Chondrocyte (in vitro differentiated cells): ENCODE results near the gene NRBF2. TPM values are rescaled to one million over a fixed set of nuclear protein-coding genes. Genes with fewer than 3 reads are reported as not detected.

Experiments used
- DNase-seq: peaks from one replicate; pipeline ENCODE4 v3.0.0; 2021; ENCODE audit warnings: mixed read lengths, low spot score
- H3K27ac Mint-ChIP-seq: one replicate; pipeline ENCODE4 v1.8.0; 2021; ENCODE audit warnings: mild to moderate bottlenecking, moderate library complexity, mixed read lengths; ENCODE audit not compliant: unreplicated experiment
- H3K27me3 Mint-ChIP-seq: 2 replicates; pipeline ENCODE4 v1.8.0; 2021; ENCODE audit warnings: low read depth, mixed read lengths
- H3K36me3 Mint-ChIP-seq: 2 replicates; pipeline ENCODE4 v1.8.0; 2021; ENCODE audit warnings: low read depth, mixed read lengths
- H3K4me1 Mint-ChIP-seq: 2 replicates; pipeline ENCODE4 v1.8.0; 2021; ENCODE audit warnings: low read depth, mild to moderate bottlenecking, mixed read lengths
- H3K4me3 Mint-ChIP-seq: one replicate; pipeline ENCODE4 v1.8.0; 2021; ENCODE audit warnings: mild to moderate bottlenecking, moderate library complexity, mixed read lengths; ENCODE audit not compliant: unreplicated experiment
- H3K9me3 Mint-ChIP-seq: 2 replicates; pipeline ENCODE4 v1.8.0; 2021; ENCODE audit warnings: low read depth, mixed read lengths
- total RNA-seq: library from RNA; stranded (reverse); gene quantifications from 3 replicates; pipeline ENCODE4 v1.2.1, GENCODE V29; 2021
- TF ChIP-seq, protein P1 (sequence below): fragments of 200-600 bp; sonication (generic); IDR thresholded peaks from 2 replicates; pipeline ENCODE4 v1.5.0; 2021; ENCODE audit warnings: antibody characterized with exemption, mild to moderate bottlenecking, moderate library complexity

NRBF2 gene
- total RNA-seq, 1 donor from 2014 or later = 44.1 TPM

DNA sequence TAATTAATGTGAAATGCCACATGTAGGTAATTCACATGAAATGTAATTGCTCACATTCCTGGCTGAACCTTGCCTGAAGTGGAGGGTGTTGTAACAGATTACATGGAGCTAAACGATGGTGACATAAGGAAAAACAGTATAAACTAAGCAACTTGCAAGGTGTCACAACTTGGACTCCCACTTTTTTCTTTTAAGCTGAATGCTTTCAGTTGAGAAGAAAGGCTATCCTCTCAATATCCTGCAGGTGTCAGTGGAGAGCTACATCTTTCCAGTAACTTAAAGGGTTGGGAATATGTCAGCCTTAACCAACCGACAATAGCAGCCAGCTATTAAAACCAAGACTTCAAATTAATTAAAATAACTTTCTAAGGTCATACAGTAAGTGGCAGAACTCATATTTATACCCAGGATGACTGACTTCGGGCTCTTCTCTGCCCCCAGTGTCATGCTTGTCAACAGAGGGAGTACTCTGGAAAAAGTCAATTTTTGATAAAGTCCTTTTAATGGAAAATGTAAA, 33.7 kb downstream of the NRBF2 start:
- H3K27ac Mint-ChIP-seq = no peak overlapping the region
- H3K4me1 Mint-ChIP-seq = peaks cover 18% of the 10 kb centered on the region
- H3K36me3 Mint-ChIP-seq = peaks cover 24% of the 10 kb centered on the region
- no peak for DNase-seq
- H3K4me3 Mint-ChIP-seq = no peak overlapping the region
- no peaks in the 10 kb centered on the region for H3K9me3 Mint-ChIP-seq
- TF ChIP-seq, protein P1, sequence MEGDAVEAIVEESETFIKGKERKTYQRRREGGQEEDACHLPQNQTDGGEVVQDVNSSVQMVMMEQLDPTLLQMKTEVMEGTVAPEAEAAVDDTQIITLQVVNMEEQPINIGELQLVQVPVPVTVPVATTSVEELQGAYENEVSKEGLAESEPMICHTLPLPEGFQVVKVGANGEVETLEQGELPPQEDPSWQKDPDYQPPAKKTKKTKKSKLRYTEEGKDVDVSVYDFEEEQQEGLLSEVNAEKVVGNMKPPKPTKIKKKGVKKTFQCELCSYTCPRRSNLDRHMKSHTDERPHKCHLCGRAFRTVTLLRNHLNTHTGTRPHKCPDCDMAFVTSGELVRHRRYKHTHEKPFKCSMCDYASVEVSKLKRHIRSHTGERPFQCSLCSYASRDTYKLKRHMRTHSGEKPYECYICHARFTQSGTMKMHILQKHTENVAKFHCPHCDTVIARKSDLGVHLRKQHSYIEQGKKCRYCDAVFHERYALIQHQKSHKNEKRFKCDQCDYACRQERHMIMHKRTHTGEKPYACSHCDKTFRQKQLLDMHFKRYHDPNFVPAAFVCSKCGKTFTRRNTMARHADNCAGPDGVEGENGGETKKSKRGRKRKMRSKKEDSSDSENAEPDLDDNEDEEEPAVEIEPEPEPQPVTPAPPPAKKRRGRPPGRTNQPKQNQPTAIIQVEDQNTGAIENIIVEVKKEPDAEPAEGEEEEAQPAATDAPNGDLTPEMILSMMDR = peak; percentile 91
- no peaks in the 10 kb centered on the region for H3K27me3 Mint-ChIP-seq

DNA sequence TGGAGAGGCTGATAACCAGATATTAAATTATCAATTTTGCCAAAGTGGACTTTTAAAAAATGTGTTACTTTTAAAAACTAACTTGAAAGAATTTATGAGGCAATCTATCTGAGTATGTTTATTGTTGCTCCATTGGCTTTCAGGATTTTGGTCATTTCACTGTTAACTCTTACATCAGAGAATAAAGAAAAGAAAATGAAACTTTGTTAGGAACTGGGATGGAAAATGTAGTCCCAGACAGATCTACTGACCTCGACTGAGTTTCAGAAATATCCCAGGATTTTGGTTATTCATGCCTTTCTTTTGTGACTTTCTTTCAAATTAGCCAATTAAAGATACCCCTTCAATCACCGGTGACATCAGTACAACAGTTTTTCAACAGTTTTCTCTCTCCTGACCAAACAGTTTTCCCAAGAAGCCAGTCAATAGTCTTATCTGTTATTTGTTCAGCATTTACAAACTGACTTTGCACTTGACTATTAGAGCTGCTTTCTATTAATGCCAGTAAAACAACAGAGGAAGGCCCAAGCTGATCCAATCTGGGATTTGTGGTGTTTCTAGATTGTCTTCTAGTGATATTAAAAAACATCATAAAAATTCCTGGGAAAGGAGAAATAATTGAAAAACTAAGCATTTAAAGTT, 35.8 kb downstream of the NRBF2 start:
- Mint-ChIP-seq H3K4me1 (peaks cover 18% of the 10 kb centered on the region), H3K9me3 (no peaks in the 10 kb centered on the region), H3K27ac (peak overlapping the region; percentile 32), H3K36me3 (peaks cover 32% of the 10 kb centered on the region), H3K27me3 (no peaks in the 10 kb centered on the region), H3K4me3 (no peak overlapping the region)
- DNase-seq = no peak
- TF ChIP-seq, protein P1 = no peak

DNA sequence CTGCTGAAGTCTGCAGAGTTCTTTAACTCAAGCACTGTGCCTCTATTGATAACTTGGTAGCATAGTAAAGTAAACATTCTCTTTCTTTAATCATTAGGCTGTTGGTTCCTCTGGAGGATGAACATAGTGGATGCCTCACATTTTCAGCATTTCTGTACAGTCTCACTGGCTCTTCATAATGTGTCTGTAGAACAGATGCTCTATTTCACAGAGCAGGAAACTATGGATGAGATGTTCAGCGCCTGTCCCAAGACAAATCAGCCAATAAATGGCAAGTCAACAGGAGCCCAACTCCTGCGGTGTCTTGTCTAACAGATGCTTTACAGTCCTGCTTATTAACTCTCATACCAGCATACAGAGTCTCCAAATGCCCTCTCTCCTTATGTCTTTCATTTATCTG, 36.5 kb downstream of the NRBF2 start:
- Mint-ChIP-seq H3K4me1 (peaks cover 18% of the 10 kb centered on the region), H3K4me3 (no peak overlapping the region), H3K27me3 (no peaks in the 10 kb centered on the region), H3K27ac (no peak overlapping the region), H3K9me3 (no peaks in the 10 kb centered on the region), H3K36me3 (peaks cover 33% of the 10 kb centered on the region)
- no peak for DNase-seq
- TF ChIP-seq, protein P1 = no peak

DNA sequence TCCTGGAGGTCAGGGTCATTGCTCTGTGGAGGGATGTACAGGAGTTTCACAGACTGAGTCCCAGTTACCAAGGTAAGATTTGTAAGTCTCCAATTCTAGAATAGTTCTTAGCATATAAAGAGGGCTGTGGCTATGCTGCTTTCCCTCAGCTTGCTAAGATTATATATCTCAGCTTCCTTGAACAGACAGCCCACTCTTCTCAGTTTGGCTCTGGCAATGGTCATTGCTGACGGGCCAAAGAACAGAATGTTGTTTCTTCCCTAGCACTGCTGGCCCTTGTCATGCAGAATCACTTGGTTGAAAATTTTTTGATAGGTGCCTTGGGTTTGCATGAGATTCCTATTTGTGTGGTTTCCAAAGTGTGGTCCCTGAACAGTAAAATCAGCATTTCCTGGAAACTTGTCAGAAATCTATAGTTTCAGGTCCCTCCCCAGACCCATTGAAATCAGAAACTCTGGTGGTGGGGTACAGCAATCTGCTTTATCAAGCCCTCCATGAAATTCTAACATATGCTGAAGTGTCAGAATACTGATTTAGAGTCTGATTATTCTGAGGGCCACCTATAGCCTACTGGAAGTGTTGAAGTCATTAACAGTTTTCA, 38.2 kb downstream of the NRBF2 start:
- TF ChIP-seq, protein P1 = no peak
- Mint-ChIP-seq H3K36me3 (peaks cover 32% of the 10 kb centered on the region), H3K9me3 (no peaks in the 10 kb centered on the region), H3K27me3 (no peaks in the 10 kb centered on the region), H3K4me3 (no peak overlapping the region), H3K4me1 (peaks cover 18% of the 10 kb centered on the region), H3K27ac (no peak overlapping the region)
- DNase-seq = no peak

DNA sequence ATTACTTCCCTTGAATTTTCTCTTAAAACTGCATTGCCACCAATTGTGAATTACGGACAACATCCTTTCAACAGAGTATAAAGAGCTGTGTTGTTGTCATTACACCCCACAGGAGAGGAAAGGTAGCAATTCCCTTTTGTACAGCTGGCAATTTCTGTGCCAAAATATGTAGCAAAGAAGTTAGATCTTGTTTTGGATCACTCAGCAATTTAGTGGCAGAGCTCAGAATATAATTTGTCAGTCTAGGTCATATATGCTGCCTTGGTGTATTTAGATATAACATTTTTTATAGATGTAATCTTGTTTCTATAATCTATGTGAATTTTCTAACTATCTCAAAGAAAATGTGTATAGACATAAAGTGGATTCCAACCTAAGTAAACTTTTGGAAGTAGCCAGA, 38.8 kb downstream of the NRBF2 start:
- Mint-ChIP-seq H3K9me3 (no peaks in the 10 kb centered on the region), H3K4me1 (peaks cover 18% of the 10 kb centered on the region), H3K36me3 (peaks cover 32% of the 10 kb centered on the region), H3K27ac (no peak overlapping the region), H3K4me3 (no peak overlapping the region), H3K27me3 (no peaks in the 10 kb centered on the region)
- TF ChIP-seq, protein P1 = no peak
- DNase-seq = no peak
